Stimulated activated CD4-positive, alpha-beta T cell treated with anti-CD3 and anti-CD28 coated beads, TNF-alpha, amount 100 ng/mL, for 1 hour (primary cell): Measurements from ENCODE around the gene RADIL.

Source experiments
- DNase-seq, 3 donors: peaks; one replicate each; pipeline ENCODE4 v3.0.0-alpha.2; 2020; ENCODE audit warnings: low read depth in 3 of 3, low spot score in 1 of 3

RADIL gene

DNA sequence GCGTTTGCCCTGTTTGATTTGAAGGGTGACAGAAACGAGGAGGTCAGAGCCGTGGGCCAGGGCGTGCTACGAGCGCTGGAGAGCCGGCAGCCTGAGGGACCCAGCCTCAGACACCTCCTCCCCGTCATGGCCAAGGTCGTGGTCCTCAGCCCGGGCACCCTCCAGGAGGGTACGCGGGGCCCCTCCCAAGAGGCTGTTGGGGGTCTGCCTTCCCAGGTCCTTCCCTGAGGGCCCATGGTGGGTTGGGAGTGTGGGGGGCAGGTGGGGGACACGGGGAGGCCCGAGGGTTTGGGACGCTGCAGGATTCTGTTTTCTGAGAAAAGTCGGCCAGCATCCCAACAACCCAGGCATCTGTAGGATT is 100.2 kb downstream of the RADIL start:
- DNase-seq = no peak

DNA sequence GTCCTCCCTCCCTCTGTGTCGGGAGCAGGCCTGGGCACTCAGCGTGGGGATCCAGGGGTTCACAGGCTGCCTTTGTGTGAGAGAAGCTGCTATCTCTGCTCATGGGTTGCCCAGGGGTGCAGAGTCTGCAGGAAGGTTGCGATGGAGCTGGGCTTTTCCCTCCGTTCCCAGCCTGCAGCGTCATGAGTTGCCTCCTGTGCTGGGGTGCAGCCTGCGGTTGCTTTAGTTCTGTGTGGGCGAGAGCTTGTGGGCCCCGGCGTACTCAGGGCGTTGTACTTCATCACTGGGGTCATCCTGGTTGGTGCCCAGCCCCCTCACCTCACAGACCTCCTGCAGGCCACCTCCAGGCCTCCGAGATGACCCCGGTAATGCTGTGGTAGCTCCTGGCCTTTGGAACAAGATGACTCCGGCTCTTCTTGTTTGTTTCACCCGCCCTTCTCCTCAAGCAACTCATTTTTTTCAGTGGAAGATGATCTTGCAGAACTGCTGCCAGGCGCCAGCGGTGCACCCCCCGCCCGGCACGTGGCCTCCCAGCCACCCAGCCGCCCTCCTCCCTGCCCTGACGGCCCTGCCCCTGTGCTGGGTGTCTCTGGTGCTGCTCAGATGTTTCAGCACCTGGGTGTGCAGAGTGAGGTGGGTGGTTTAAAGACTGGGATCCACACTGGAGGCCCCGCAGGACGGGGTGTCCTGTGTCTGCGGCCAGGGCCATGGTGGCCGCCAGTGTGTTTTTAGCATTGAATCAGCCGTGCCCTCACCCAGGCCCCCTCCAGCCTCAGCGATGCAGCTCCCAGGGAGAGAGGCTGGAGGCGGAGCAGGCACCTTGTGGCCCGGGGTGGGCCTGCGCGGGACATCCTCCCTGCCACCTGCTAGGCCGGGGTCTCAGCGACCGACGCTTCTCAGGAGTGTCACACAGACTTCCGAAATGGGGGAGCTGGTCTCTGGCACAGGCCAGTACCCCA is 100.9 kb downstream of the RADIL start:
- DNase-seq = no peak

DNA sequence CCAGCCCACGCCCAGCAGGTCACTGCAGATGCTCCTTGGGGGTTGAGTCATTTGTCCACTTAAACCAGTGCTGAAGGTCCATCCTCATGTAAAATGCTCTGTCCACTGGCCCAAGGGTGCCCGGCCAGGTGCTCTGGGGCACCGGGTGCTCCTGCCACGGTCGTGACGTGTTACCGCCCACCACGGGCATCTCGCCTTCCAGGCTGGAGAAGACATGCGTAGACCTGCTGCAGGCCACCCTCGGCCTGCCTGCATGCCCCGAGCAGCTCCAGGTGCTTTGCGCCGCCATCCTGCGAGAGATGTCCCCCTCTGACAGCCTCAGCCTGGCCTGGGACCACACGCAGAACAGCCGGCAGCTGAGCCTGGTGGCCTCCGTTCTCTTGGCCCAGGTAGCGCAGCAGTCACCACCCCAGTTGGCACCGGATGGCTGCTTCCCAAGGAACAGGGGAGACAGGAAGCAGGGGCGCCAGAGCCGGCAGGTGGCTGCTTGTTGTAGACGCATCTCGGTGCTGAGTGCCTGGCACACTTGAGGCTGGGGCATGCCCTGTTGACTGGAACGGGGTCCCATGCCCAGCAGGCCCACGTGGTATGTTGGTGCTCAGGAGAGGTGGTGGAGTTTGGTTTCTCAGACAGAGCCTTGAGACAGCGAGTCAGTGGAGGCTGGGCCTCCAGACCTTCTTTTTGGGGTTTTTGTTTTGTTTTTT is 102.0 kb downstream of the RADIL start:
- no peak for DNase-seq

DNA sequence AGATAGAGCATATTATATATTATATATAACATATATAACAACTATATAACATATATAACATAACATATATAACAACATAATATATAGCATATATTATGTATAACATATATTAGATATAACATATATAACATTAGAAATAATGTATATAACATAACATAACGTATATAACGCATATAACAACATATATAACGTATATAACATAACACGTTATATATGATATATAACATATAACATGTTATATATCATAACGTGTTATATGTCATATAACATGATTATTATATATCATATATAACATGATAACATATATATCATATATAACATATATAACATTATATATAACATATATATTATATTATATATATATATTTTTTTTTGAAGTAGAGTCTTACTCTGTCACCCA is 104.4 kb downstream of the RADIL start:
- DNase-seq = no peak

DNA sequence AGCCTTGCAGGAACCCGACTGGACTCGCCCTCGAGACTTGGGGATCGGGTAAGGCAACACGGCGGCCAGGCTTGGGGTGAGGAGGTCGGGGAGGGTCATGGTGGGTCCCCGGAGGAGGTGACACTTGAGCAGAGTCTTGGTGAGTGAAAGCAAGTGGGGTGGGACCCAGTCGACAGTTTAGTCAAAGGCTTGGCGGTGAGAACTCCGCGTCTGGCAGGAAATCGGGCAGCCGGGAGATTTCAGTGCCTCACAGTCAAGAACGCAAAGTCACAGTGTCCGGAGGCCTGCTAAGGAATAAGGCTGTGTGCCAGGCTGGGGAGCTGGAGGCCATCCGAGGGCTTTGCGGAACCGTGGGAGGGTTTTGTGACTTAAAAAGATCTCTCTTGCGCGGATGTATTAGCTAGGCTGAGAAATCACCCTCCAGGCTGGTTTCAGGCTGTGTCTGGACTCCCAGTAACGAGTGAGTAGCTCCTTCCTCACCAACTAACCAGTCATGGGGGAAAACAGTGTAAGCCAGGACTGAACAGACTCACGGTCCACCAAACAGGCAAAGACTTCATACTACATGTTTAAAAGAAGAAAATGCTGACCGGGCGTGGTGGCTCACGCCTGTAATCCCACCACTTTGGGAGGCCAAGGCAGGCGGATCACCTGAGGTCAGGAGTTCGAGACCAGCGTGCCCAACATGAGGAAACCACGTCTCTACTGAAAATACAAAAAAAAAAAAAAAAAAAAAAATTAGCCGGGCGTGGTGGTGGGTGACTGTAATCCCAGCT is 107.5 kb downstream of the RADIL start:
- DNase-seq = peak in 1 of 3 donors; percentile 26

DNA sequence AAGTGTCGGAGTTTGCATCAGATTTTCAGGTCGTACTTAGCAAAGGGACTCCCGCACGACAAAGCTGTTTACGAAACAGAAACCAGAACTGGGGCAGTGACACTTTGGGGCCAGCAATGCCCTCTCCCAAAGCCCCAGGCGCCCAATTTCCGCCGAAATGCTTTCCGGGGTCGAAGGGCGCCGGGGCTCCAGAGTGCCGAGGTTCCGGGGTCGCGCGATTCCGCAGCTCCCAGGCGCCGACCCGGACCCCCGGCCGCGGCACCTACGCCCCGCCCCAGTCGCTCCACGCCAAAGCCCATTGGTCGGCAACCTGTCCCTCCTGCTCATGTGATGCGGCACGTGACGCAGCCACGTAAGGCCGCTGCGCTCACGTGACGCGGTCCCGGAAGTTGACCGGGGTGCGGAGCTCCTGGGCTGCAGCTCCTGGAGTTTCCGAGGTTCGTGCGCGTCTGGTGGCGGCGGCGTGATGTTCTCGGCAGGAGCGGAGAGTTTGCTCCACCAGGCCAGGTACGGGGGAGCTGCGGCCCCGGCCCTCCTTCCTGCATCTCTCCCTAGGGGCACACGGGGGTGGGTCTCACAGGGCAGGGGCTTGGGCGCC is 108.2 kb downstream of the RADIL start, which contains the start of gene AP5Z1:
TSS of gene AP5Z1 (plus strand) at position 374 of the 598 bp plus-strand sequence. CDS start at position 467, 93 bp downstream.
- peak; percentile 79 to 90 (median 86) for DNase-seq

DNA sequence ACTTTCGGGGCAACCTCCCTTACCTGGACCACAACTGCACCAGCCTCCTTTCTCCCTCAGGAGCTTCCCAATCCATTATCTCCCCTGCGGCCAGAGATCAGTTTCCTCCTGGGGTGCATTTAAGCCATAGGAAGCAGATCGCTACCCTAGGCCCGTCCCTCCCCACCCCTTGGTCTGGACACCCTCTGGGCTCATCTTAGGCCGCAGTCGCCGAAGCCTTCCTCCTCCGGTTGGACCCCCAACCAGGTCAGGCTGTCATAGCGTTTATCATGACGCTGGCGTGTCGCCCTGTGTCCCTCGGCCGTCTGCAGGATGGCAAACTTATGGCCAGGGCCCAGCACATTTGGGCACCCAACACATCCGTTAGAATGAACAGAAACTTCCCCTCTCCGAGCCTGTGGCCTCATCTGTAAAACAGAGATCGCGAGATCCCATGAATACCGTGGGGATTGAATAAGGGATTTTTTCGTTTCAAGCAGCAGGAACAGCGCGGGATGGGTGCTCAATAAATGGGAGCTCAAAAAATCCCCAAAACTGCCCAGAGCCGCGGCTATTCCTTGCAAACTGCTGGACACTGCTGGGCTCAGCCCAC is 108.8 kb downstream of the RADIL start:
- no peak for DNase-seq

DNA sequence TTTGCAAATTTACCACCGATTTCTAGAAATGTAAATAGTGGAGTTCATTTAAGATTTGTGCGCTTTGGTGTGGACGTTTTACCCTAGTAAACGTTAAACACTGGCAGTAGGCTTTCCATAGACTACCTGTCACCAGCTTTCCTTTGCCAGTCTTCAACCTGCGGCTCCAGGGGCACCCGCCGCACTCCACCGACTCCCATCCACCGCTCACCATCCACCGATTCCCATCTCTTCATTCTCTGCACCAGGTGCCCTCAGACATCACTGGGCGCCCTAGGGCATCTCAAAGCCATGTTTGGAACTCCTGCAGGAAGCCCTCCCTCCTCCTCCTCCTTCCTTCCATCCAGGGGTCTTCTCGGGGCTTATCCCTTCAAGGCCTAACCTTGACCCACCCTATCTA is 109.5 kb downstream of the RADIL start:
- no peak for DNase-seq

DNA sequence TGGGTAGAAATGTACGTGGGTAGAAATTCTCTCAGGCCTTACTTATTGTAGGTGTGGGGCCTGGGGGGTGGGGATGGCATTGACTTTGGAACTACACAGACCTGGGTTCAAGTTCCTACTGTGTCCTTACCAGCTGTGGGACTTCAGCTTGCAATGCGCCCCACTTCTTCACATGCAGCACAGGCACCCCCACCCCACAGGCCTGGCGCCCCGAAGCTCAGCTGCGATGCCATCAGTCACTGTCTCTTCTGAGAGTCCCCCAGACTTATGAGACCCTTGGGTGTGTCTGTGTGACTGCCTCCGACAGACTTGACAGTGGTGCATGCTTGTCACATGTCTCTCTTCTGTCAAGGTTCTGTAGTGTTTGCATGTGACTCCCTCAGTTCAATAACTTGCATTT is 111.2 kb downstream of the RADIL start:
- no peak for DNase-seq

DNA sequence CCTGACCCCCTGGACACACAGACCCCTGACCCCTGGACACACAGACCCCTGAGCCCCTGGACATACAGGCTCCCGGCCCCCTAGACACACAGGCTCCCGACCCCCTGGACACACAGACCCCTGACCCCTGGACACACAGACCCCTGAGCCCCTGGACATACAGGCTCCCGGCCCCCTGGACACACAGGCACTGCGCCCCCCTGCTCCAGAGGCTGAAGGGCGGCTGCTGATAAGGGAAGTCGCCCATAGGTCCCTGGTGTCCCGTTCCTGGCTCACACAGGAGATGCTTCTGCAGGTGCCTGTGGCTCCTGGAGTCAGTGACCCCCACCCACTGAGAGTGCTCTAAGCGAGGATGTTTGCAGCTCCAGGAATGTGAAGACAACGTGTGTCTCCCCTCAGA is 111.8 kb downstream of the RADIL start:
- DNase-seq = no peak

DNA sequence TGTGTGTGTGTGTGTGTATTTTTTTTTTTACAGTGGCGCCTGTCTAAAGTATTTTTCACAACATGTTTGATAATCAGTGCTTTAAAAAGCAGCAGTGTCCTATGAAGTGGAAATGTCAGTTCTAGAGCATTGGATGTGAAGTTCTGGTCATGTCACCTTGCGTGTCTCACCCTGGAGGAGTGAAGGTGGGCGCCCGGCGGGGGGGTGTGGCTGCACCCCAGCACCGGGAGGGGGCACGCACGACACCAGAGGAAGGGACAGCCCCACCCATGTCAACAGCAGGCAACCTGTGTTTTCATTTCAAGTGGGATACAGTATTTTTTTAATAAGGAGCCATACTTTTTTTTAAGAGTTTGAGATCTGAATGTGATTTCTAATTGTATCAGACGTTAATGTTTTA is 112.6 kb downstream of the RADIL start:
- DNase-seq = no peak

DNA sequence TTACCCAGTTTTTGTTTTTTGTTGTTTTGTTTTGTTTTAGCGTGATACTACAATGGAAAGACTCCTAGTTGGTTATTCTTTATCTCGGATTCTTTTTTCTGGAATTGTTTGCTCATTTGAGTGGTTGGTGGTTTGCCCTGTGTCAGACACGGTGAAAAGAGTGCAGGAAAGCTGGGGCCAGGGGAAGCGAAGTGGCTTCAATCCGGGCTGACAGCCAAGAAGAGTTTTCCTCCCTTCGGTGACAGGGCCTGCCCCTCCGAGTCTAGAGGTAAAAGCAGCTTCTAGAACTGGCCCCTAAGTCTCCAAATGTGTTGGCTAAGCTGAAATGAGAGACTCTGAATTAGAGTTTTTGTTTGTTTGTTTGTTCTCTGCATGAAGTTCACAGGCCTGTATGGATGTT is 113.8 kb downstream of the RADIL start:
- no peak for DNase-seq

DNA sequence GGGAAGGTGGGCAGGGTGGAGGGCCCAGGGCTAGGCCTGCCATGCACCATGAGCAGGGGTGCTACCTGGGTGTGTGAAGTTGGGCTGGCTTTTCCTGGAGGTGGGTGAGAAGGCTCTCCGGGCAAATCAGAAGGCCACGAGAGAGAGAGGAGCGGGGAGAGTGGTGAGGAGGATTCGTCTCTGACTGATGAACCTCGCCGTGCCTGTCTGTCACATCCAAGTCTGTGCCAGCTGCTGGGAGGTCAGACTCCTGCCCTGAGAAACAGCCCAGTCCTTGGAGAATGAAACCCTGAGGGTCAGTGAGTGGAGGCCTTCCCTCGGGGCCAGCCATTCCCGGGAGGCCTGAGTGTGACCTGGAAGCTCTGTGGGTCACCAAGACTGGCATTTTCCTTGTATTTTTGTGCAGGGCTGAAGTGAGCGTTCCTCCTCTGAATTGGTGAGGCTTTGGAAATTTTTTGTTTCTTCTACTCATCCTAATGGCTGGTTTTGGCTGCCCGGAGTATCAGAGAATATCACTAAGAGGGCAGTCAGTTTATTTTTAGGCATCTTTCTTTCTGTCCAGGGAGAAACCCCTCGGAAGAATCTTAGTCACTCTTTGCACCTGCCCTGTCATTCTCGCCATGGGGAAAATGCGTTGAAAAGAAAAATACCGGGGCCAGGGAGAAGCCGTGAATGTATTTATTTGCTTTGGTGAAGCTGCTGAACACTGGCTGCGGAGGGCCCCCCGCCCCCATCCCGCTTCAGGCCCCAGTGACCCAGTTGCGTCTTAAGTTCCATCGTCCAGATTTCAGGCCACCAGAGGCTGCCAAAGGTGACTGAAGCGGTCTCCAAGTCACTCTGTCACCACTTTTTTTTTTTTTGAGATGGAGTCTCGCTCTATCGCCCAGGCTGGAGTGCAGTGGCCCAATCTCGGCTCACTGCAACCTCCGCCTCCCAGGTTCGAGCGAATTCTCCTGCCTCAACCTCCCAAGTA is 114.6 kb downstream of the RADIL start:
- no peak for DNase-seq

DNA sequence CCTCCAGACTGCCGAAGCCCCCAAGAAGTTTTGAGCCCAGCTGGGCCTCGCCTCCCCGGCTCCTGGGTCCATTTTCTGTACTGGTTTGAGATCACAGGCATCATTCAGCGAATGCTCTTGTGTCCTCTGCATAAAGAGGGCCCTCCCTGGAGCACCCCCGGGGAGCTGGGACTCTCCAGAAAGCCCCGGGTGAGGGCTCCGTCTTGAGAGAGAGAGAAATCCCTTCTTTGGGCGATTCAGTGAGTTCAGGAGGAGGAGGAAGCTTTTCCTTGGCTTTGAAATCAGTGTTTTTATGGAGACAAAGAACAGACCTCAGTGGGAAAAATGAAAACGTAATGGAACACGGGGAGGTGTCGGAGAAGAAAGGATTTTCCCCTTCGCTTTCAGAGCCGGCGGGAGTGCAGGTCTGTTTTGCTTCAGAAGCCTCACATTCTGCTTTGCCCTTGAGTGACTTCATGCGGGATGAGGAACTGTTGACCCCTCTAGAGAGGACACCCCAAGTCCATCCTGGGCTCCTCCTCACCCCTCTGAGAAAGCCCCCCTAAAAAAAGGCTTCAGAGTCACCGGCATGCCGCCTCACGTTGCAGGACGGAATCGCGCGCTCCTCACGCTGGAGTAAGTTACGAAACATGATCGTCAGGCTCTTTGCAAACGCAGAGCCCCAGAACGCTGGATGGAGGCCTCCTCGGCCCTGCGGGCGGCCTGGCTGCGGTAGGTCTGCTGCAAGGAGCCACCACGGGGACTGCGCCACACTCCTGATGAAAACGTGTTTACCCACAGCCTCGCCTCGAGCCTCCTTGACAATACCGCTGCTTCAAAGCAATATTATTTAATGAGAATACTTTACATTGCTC is 116.6 kb downstream of the RADIL start:
- DNase-seq = no peak

DNA sequence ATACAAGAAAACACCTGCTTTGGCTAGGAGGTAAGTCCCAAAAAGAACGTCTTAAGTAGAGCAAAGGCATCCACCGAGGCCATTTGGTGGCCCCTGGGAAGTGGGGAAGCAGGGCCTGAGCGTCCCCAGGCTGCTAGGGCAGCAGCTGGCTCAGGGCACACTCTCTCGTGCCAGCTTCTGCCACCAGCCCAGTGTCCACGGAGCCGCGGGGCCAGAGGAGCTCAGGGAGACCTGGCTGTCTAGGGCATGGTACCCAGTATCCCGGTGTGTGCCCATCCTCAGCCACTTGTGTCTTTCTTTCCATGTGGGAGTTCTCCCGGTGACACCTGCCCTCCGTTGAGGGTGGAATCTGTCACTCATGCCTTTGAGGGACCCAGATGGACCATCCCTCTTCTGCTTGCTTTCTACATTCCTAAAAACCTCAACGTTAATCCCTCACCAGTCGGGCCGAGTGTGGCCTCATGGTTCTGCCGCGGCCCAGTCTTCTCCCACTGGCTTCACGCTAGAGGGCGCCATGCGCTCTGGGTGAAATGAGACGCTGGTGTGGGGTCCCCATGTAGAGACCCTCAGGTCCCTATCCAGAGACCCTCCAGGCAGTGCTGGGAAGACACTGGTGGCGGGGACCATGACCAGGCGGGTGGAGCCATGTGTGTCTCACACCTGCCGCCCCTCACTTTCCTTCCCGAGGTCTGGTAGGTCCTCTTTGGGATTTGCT is 117.6 kb downstream of the RADIL start:
- DNase-seq = no peak

DNA sequence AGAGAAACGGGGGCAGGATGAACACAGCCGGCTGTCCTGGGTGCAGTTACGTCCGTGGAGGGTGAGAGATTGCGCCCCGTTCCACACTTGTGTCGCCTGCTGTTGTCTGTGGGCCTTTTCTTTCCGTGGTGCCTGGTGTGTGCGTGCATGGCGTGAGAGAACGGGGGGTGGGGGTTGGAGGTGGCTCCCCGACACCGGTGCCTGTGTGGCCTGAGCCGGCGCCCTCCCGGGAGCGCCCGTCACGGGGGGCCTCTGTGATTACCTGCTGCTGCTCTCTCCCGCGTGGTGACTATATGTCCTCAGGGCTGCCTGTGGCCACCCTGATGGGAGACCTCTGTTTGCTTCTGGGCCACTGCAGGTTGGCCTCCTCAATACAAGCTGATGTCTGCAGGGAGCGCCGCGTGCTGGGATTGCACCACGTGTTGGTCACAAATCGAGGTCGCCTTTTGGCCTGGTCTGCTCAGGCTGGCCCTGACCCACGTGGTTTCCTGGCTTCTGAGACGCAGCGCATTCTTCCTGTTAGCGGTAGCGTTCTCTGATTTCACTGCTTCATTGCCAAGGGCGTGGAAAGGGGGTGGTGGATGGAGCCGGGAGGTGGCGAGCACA is 119.0 kb downstream of the RADIL start:
- no peak for DNase-seq

DNA sequence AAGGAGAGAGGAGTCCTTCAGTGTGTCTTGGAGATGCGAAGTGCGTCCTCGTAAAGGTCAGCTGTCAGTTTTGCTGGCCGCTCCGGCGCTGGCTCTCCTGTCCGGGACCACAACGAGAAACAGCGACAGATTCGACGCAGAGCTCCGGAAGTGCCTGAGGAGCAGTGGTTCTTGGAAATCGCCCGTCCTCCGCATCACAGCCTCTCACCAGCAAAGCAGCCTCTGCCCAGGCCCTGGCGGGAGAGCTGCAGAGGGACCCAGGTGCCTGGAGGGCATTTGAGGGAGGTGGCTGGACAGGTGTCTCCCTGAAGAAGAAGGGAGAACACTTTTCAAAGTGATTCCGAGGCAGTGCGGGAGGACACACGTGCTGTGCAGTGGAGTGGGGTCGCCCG is 119.7 kb downstream of the RADIL start:
- DNase-seq = no peak
